HG02884 (cell line): Measurements from ENCODE around the gene BUB1B.

Experiments used
- ATAC-seq: cut with Tn5 transposase; IDR thresholded peaks from one replicate; pipeline ENCODE4 v1.9.1; 2021; ENCODE audit warnings: mild to moderate bottlenecking, moderate library complexity; ENCODE audit not compliant: unreplicated experiment

The BUB1B gene

GRCh38 chr15:40239693-40240618 lies 79.1 kb downstream of the BUB1B start:
- no peak for ATAC-seq

- no peak for ATAC-seq
Observed at GRCh38 chr15:40240619-40241221, 79.9 kb downstream of the BUB1B start.

GRCh38 chr15:40241269-40242212 lies 80.7 kb downstream of the BUB1B start:
- no peak for ATAC-seq

- no peak for ATAC-seq
Observed at GRCh38 chr15:40242213-40242599, 81.3 kb downstream of the BUB1B start.

GRCh38 chr15:40242601-40243000 lies 81.7 kb downstream of the BUB1B start:
- ATAC-seq = no peak

GRCh38 chr15:40243126-40243810 lies 82.4 kb downstream of the BUB1B start:
- ATAC-seq = no peak

- ATAC-seq = no peak
Observed at GRCh38 chr15:40244961-40245523, 84.2 kb downstream of the BUB1B start.

GRCh38 chr15:40245666-40246450 lies 85.0 kb downstream of the BUB1B start:
- no peak for ATAC-seq

- ATAC-seq = no peak
Observed at GRCh38 chr15:40246496-40247280, 85.8 kb downstream of the BUB1B start.

GRCh38 chr15:40247406-40247971 lies 86.6 kb downstream of the BUB1B start:
- ATAC-seq = no peak

- no peak for ATAC-seq
Observed at GRCh38 chr15:40248006-40248783, 87.3 kb downstream of the BUB1B start.

GRCh38 chr15:40249477-40250303 lies 88.8 kb downstream of the BUB1B start:
- ATAC-seq = no peak

GRCh38 chr15:40250304-40250656 lies 89.4 kb downstream of the BUB1B start:
- no peak for ATAC-seq

- ATAC-seq = no peak
Observed at GRCh38 chr15:40250771-40251483, 90.1 kb downstream of the BUB1B start.

GRCh38 chr15:40251486-40252140 lies 90.7 kb downstream of the BUB1B start:
- no peak for ATAC-seq

- ATAC-seq = no peak
Observed at GRCh38 chr15:40252141-40252437, 91.2 kb downstream of the BUB1B start.
